Measurements from ENCODE around the gene NFIX. TPM values are rescaled to one million over a fixed set of nuclear protein-coding genes. Genes with fewer than 3 reads are reported as not detected.
A peak's percentile ranks its signal among the peaks of the same experiment; 100 is the strongest.

Gene NFIX
- total and polyA plus RNA-seq, 9 of the 15 experiments (the other 6 are each of a cell fraction or from before 2014, with no cell fraction given), result 0.28 to 26.8 (median 5.4) TPM

GRCh38 chr19:13094771-13095392 is 99.6 kb downstream of the NFIX start:
- FAIRE-seq (no peak), ATAC-seq (no peak), DNase-seq (ENCODE audit: extremely low read depth in 1 of 4, low spot score in 3 of 4) (peak; percentile 49 to 65 (median 54))
- Histone ChIP-seq H3K9me1 (ENCODE audit: control insufficient read depth, insufficient read depth, low read length) (no peaks in the 10 kb centered on the region), H3K4me3 (no peak overlapping the region), H3K27me3 (ENCODE audit: control insufficient read depth in 2 of 2, insufficient read depth in 2 of 2, low read length in 2 of 2) (no peaks in the 10 kb centered on the region), H3K9me3 (replicated peaks; ENCODE audit: control insufficient read depth, insufficient read depth, low read depth, low read length) (no peaks in the 10 kb centered on the region), H3K36me3 (ENCODE audit: control insufficient read depth, insufficient read depth, low read length) (peaks cover 17% of the 10 kb centered on the region), H2AFZ (ENCODE audit: low read depth, low read length) (no peak overlapping the region), H4K20me1 (replicated peaks; ENCODE audit: control insufficient read depth, insufficient read depth, low read length) (no peaks in the 10 kb centered on the region), H3K27ac (ENCODE audit: extremely low read depth, low read depth, low read length) (no peak overlapping the region), H3K4me2 (ENCODE audit: insufficient read depth, low read length) (no peak overlapping the region), H3K4me1 (replicated peaks in 1 of 2; ENCODE audit: control insufficient read depth in 2 of 2, insufficient read depth in 2 of 2, low read length in 2 of 2) (peaks cover 36 to 92% of the 10 kb centered on the region in 2 experiments), H3K79me2 (ENCODE audit: control insufficient read depth, insufficient read depth, low read length) (peaks cover 21% of the 10 kb centered on the region), H3K9ac (ENCODE audit: insufficient read depth in 1 of 2, low read depth in 2 of 2, low read length in 2 of 2) (peak overlapping the region in 1 of 2 experiments; percentile 77; a peak in 2 of 4 replicates)
- CTCF ChIA-PET (ENCODE audit: low intra/inter-chr PET ratio), result interaction anchor here (0.7 to 4.7 kb wide), 6 partner anchors 58 to 714 kb away, joined by 3 to 59 read pairs (median 8); no protein-coding TSS in a partner anchor
- in situ Hi-C loops (cut with MboI), result loop anchor here (5.0 kb wide), 1 partner anchor 118 kb away; no protein-coding TSS in a partner anchor
- intact Hi-C loops (cut with micrococcal nuclease), result loop anchor here (1.0 to 5.0 kb wide), 2 partner anchors 63 to 118 kb away; no protein-coding TSS in a partner anchor
- 62% methylated on average over 14 of the region's 16 CpGs for WGBS (ENCODE audit: insufficient coverage, low coverage, missing lambda C conversion rate)
- peak; percentile 49; the same call in 1 of the 2 replicates for TF ChIP-seq TFAP4 (CRISPR knock-in tag; IDR thresholded peaks at IDR 0.05; ENCODE audit: borderline replicate concordance)
- TF ChIP-seq CBFA2T2 (conservative IDR thresholded peaks at IDR 0.05), result no peak
- no peak for TF ChIP-seq ZNF717 (CRISPR knock-in tag; IDR thresholded peaks at IDR 0.05)
- POLR2A ChIA-PET, result interaction anchor here (0.6 to 2.8 kb wide), 10 partner anchors 12 to 214 kb away, joined by 3 to 17 read pairs (median 5); partner anchors contain the start of gene RAD23A
- no TSS peak for BruUV-seq (replicated peaks)
